HepG2 (cell line): ENCODE data around the gene BTBD6. TPM values are rescaled to one million over a fixed set of nuclear protein-coding genes. Genes with fewer than 3 reads are reported as not detected.
A peak's percentile ranks its signal among the peaks of the same experiment; 100 is the strongest.

ENCODE experiments used
- CEBPG ChIP-seq: IDR thresholded peaks from 2 replicates; pipeline ENCODE4 v1.6.1; 2016
- CREB3 ChIP-seq: sonication (generic); formaldehyde crosslinking; IDR thresholded peaks from 2 replicates; pipeline ENCODE4 v1.5.0; 2020; ENCODE audit warnings: missing genetic modification reagents
- CTCF ChIP-seq: sonication (generic); formaldehyde crosslinking; IDR thresholded peaks from 2 replicates; pipeline ENCODE4 v1.5.0; 2020; ENCODE audit warnings: mild to moderate bottlenecking, missing genetic modification reagents, moderate library complexity
- GABPB1 ChIP-seq: IDR thresholded peaks from 2 replicates; pipeline ENCODE4 v1.6.1; 2016; ENCODE audit warnings: mild to moderate bottlenecking, missing genetic modification reagents, moderate library complexity, missing compliant biosample characterization
- KIAA2018 ChIP-seq: sonication (generic); formaldehyde crosslinking; IDR thresholded peaks from 2 replicates; pipeline ENCODE4 v1.5.0; 2020; ENCODE audit warnings: mild to moderate bottlenecking, missing genetic modification reagents, borderline replicate concordance
- PRDM10 ChIP-seq: sonication (generic); formaldehyde crosslinking; IDR thresholded peaks from 2 replicates; pipeline ENCODE4 v1.4.0; 2020; ENCODE audit warnings: low read depth, missing genetic modification reagents
- SMARCC2 ChIP-seq: fragments of 450-650 bp; IDR thresholded peaks from 2 replicates; pipeline ENCODE4 v1.6.1; 2017; ENCODE audit warnings: antibody characterized with exemption, mild to moderate bottlenecking
- ZNF512 ChIP-seq: sonication (generic); formaldehyde crosslinking; IDR thresholded peaks from 2 replicates; pipeline ENCODE4 v1.4.0; 2020; ENCODE audit warnings: mild to moderate bottlenecking, missing genetic modification reagents
- ZNF816 ChIP-seq: sonication (generic); formaldehyde crosslinking; IDR thresholded peaks from 2 replicates; pipeline ENCODE4 v1.8.0; 2022; ENCODE audit warnings: missing genetic modification reagents, mild to moderate bottlenecking, borderline replicate concordance
- ZSCAN21 ChIP-seq: sonication (generic); formaldehyde crosslinking; IDR thresholded peaks from 2 replicates; pipeline ENCODE4 v1.8.0; 2022; ENCODE audit warnings: mild to moderate bottlenecking, missing genetic modification reagents, moderate library complexity, borderline replicate concordance
- polyA plus RNA-seq, 8 experiments: library from polyadenylated mRNA; depleted of rRNA in 3 of 8; stranded (reverse) in 7 of 8; unstranded in 1 of 8; fragments of >200 nt; fragmentation: Illumina TruSeq in 4 of 8; extraction: Trizol in 4 of 8; gene quantifications; 2 replicates each; pipeline versions ENCODE4 v1.2.1 to v1.2.3, GENCODE V29; 2011 to 2016; ENCODE audit warnings: low read depth in 4 of 8, missing spikeins in 1 of 8, mixed read lengths in 1 of 8; ENCODE audit not compliant: insufficient read depth in 1 of 8
- total RNA-seq, 5 experiments: library from RNA; depleted of rRNA; stranded (reverse); fragments of >200 nt; fragmentation: Illumina TruSeq; extraction: Trizol; gene quantifications; 2 replicates each; pipeline ENCODE4 v1.2.3, GENCODE V29; 2016; ENCODE audit warnings: low read depth in 1 of 5

The BTBD6 gene
- total and polyA plus RNA-seq, 2 of the 13 experiments (the other 11 are each of a cell fraction or from before 2014, with no cell fraction given): not detected

- TF ChIP-seq CTCF (CRISPR knock-in tag) (peak; percentile 46), CREB3 (no peak), ZNF816 (CRISPR knock-in tag) (no peak), KIAA2018 (CRISPR knock-in tag) (no peak), ZNF512 (CRISPR knock-in tag) (no peak), GABPB1 (0 out of 2 replicates have a peak, but pooled peaks have one; percentile 13), ZSCAN21 (no peak), PRDM10 (CRISPR knock-in tag) (0 out of 2 replicates have a peak, but pooled peaks have one; percentile 41), SMARCC2 (no peak), CEBPG (CRISPR knock-in tag) (no peak)
Observed at GRCh38 chr14:105207460-105207901, 40.9 kb upstream of the BTBD6 start (continued).
